Endothelial cell of umbilical vein (primary cell): Measurements from ENCODE around the gene SLC38A1. TPM values are rescaled to one million over a fixed set of nuclear protein-coding genes. Genes with fewer than 3 reads are reported as not detected.

Source experiments
- BruUV-seq: library from RNA; stranded (reverse); fragments of 400-500 nt; replicated peaks from 2 replicates; lab custom pipeline; 2021; lab: Mats Ljungman, UMichigan
- CTCF ChIA-PET: fragments of 300-600, 350-600 bp; sonication (Branson Sonifier 250); formaldehyde crosslinking; loops from one replicate; lab custom pipeline; 2021; ENCODE audit warnings: antibody characterized with exemption, inconsistent platforms; lab: Charles Lee
- POLR2A ChIA-PET: fragments of 300-600, 350-600 bp; sonication (Branson Sonifier 250); formaldehyde crosslinking; loops from one replicate; lab custom pipeline; 2021; ENCODE audit warnings: antibody characterized with exemption, inconsistent platforms; lab: Charles Lee
- DNase-seq: peaks from one replicate; pipeline ENCODE4 v3.0.0-alpha.2; 2011; ENCODE audit warnings: low read depth, low spot score
- FAIRE-seq: peaks from 2 replicates; lab custom pipeline; 2011; peaks lifted over from hg19 to GRCh38; lab: Jason Lieb, UNC
- H2AFZ ChIP-seq: 2 replicates; pipeline ENCODE4 v1.6.0; 2012; ENCODE audit warnings: low read depth, low read length, control low read depth, inconsistent platforms
- H3K27ac ChIP-seq: 2 replicates; pipeline ENCODE4 v1.5.1; 2011; ENCODE audit warnings: low read depth, mild to moderate bottlenecking, control low read depth, low read length, moderate library complexity; ENCODE audit not compliant: insufficient read depth
- H3K27me3 ChIP-seq, 2 experiments: 2 replicates each; pipeline versions ENCODE4 v1.6.0 to v1.6.1; 2011; ENCODE audit warnings: low read length in 2 of 2, mixed read lengths in 1 of 2; ENCODE audit not compliant: control insufficient read depth in 2 of 2, insufficient read depth in 2 of 2
- H3K36me3 ChIP-seq, 2 experiments: 2 replicates in 1 of 2; 3 replicates in 1 of 2; pipeline ENCODE4 v1.5.1; 2011; ENCODE audit warnings: low read length in 2 of 2, mild to moderate bottlenecking in 1 of 2, moderate library complexity in 1 of 2; ENCODE audit not compliant: control insufficient read depth in 2 of 2, insufficient read depth in 2 of 2; ENCODE audit errors: extremely low read depth in 1 of 2
- H3K4me1 ChIP-seq: 3 replicates; pipeline ENCODE4 v1.5.1; 2011; ENCODE audit warnings: mild to moderate bottlenecking, low read length; ENCODE audit not compliant: control insufficient read depth, insufficient read depth; ENCODE audit errors: extremely low read depth
- H3K4me2 ChIP-seq: 2 replicates; pipeline ENCODE4 v1.6.1; 2011; ENCODE audit warnings: low read length, control low read depth, mixed read lengths; ENCODE audit not compliant: insufficient read depth
- H3K4me3 ChIP-seq, 3 experiments: fragments of 200-600 bp in 1 of 3; sonication (generic), shearing (Covaris generic) in 1 of 3; replicated peaks in 1 of 3; 2 replicates each; pipeline ENCODE4 v1.5.1; 2011 to 2016; ENCODE audit warnings: control low read depth in 3 of 3, low read length in 3 of 3, mild to moderate bottlenecking in 2 of 3, inconsistent platforms in 1 of 3, low read depth in 1 of 3, moderate library complexity in 1 of 3; ENCODE audit not compliant: insufficient read depth in 1 of 3
- H3K79me2 ChIP-seq: 2 replicates; pipeline ENCODE4 v1.6.0; 2012; ENCODE audit warnings: low read length, inconsistent platforms; ENCODE audit not compliant: control insufficient read depth, insufficient read depth
- H3K9ac ChIP-seq: replicated peaks from 2 replicates; pipeline ENCODE3; 2011; ENCODE audit warnings: low read length, control low read depth; ENCODE audit not compliant: insufficient read depth; ENCODE audit errors: extremely low read depth
- H3K9me1 ChIP-seq: replicated peaks from 3 replicates; pipeline ENCODE4 v1.6.0; 2011; ENCODE audit warnings: mild to moderate bottlenecking, low read length; ENCODE audit not compliant: control insufficient read depth, insufficient read depth; ENCODE audit errors: extremely low read depth
- H3K9me3 ChIP-seq: replicated peaks from 2 replicates; pipeline ENCODE4 v1.5.1; 2012; ENCODE audit warnings: low read length, inconsistent platforms; ENCODE audit not compliant: control insufficient read depth, insufficient read depth
- H4K20me1 ChIP-seq: replicated peaks from 2 replicates; pipeline ENCODE3; 2011; ENCODE audit warnings: mild to moderate bottlenecking, low read length; ENCODE audit not compliant: control insufficient read depth, insufficient read depth; ENCODE audit errors: extremely low read depth
- EZH2 ChIP-seq: IDR thresholded peaks from 2 replicates; pipeline ENCODE4 v1.6.1; 2012; ENCODE audit warnings: borderline replicate concordance, low read depth, mild to moderate bottlenecking, moderate library complexity, low read length, inconsistent platforms; ENCODE audit not compliant: severe bottlenecking
- FOS ChIP-seq: IDR thresholded peaks from 2 replicates; pipeline ENCODE4 v1.6.1; 2011; ENCODE audit warnings: mild to moderate bottlenecking, low read length, moderate library complexity, borderline replicate concordance; ENCODE audit not compliant: insufficient read depth
- GATA2 ChIP-seq: IDR thresholded peaks from 2 replicates; pipeline ENCODE4 v1.7.0; 2011; ENCODE audit warnings: low read depth, mild to moderate bottlenecking, moderate library complexity, mixed read lengths, low read length; ENCODE audit not compliant: insufficient read length, insufficient read depth
- JUN ChIP-seq: IDR thresholded peaks from 2 replicates; pipeline ENCODE4 v1.6.1; 2011; ENCODE audit warnings: borderline replicate concordance, low read depth; ENCODE audit not compliant: insufficient read length, insufficient read depth
- MYC ChIP-seq: IDR thresholded peaks from one replicate; pipeline ENCODE4 v1.6.1; 2011; ENCODE audit warnings: mild to moderate bottlenecking, low read depth, low read length
- POLR2A ChIP-seq: IDR thresholded peaks from 2 replicates; pipeline ENCODE4 v1.6.1; 2012; ENCODE audit warnings: low read depth, mild to moderate bottlenecking, control low read depth, low read length
- POLR2AphosphoS5 ChIP-seq: IDR thresholded peaks from 2 replicates; pipeline ENCODE4 v1.6.1; 2012; ENCODE audit warnings: low read depth, mild to moderate bottlenecking, control low read depth, low read length, moderate library complexity; ENCODE audit not compliant: insufficient read depth
- dilution Hi-C: fragments of 300-500 bp; cut with MboI; formaldehyde crosslinking; loops from one replicate; pipeline ENCODE4 v1.15.0; 2019; ENCODE audit warnings: low sequenced_read_pairs; ENCODE audit not compliant: extremely low pct_ligation_motif_present
- intact Hi-C: fragments of 100-400 bp; cut with micrococcal nuclease; formaldehyde crosslinking; loops from one replicate; pipeline ENCODE4 v1.10.0; 2022
- polyA plus RNA-seq, 4 experiments: library from polyadenylated mRNA; depleted of rRNA in 3 of 4; stranded (reverse) in 3 of 4; unstranded in 1 of 4; fragments of >200 nt; gene quantifications; 2 replicates each; pipeline versions ENCODE4 v1.2.1 to v1.2.3, GENCODE V29; 2011 to 2012; ENCODE audit warnings: missing spikeins in 1 of 4
- total RNA-seq: library from RNA; stranded (reverse); gene quantifications from 2 replicates; pipeline ENCODE4 v1.2.3, GENCODE V29; 2021
- TF ChIP-seq, protein P1 (sequence below): IDR thresholded peaks from 2 replicates; pipeline ENCODE4 v1.6.1; 2011; ENCODE audit not compliant: insufficient read depth, insufficient read length
- TF ChIP-seq, protein P2 (sequence below), 2 donors: IDR thresholded peaks; 1 replicate in 1 of 2; 2 replicates in 1 of 2; pipeline ENCODE4 v1.5.1; 2011; ENCODE audit warnings: low read length in 2 of 2, mild to moderate bottlenecking in 2 of 2, moderate library complexity in 2 of 2, control low read depth in 1 of 2, inconsistent platforms in 1 of 2, low read depth in 1 of 2; ENCODE audit not compliant: insufficient read depth in 1 of 2; ENCODE audit errors: extremely low read depth in 1 of 2

Gene SLC38A1
- total and polyA plus RNA-seq, 2 donors (not counting 3 experiments of a cell fraction or from before 2014, with no cell fraction given), result 23.6 to 86.4 TPM

DNA sequence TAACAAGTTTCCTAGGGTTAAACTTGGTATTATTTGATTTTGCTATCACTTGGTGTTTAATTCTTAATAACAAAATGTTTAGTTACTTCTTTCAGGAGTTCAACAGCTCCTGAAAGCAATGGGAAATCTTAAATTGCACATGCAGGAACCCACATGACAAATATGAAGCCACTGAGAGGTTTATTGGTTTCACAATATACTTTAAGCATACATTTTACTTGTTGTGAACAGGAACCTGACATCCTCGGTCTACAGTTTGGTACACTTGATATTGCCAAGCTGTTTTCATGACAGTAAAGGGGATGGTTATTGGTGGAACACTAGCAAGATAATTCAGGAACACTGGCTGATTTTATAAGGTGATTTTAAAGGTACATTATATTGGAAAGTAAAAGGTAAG lies 46.2 kb downstream of the SLC38A1 start:
- Histone ChIP-seq H3K36me3 (peaks cover 0 to 6% of the 10 kb centered on the region in 2 experiments), H3K9ac (no peak overlapping the region), H3K9me1 (no peaks in the 10 kb centered on the region), H3K79me2 (peaks cover 43% of the 10 kb centered on the region), H3K4me1 (peaks cover 49% of the 10 kb centered on the region), H3K27ac (no peak overlapping the region), H3K4me3 (no peak overlapping the region), H4K20me1 (no peaks in the 10 kb centered on the region), H3K9me3 (no peaks in the 10 kb centered on the region), H3K4me2 (peak overlapping the region; percentile 75), H2AFZ (no peak overlapping the region), H3K27me3 (no peaks in the 10 kb centered on the region)
- ChIA-PET POLR2A (no interaction called here), CTCF (interaction anchor here (1.3 to 1.9 kb wide), 3 partner anchors 40 to 799 kb away, joined by 3 to 5 read pairs (median 4); no protein-coding TSS in a partner anchor)
- TF ChIP-seq EZH2, result no peak
- no peak for TF ChIP-seq POLR2A
- TF ChIP-seq, protein P1, sequence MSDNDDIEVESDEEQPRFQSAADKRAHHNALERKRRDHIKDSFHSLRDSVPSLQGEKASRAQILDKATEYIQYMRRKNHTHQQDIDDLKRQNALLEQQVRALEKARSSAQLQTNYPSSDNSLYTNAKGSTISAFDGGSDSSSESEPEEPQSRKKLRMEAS, result no peak
- TF ChIP-seq, protein P2, sequence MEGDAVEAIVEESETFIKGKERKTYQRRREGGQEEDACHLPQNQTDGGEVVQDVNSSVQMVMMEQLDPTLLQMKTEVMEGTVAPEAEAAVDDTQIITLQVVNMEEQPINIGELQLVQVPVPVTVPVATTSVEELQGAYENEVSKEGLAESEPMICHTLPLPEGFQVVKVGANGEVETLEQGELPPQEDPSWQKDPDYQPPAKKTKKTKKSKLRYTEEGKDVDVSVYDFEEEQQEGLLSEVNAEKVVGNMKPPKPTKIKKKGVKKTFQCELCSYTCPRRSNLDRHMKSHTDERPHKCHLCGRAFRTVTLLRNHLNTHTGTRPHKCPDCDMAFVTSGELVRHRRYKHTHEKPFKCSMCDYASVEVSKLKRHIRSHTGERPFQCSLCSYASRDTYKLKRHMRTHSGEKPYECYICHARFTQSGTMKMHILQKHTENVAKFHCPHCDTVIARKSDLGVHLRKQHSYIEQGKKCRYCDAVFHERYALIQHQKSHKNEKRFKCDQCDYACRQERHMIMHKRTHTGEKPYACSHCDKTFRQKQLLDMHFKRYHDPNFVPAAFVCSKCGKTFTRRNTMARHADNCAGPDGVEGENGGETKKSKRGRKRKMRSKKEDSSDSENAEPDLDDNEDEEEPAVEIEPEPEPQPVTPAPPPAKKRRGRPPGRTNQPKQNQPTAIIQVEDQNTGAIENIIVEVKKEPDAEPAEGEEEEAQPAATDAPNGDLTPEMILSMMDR (IDR thresholded peaks at IDR 0.05; ENCODE audit: extremely low read depth in 1 of 2, insufficient read depth in 1 of 2, low read depth in 1 of 2, low read length in 2 of 2), result no peak
- no peak for TF ChIP-seq FOS
- TF ChIP-seq POLR2AphosphoS5, result no peak
- no peak for TF ChIP-seq GATA2
- TF ChIP-seq MYC, result no peak
- TF ChIP-seq JUN, result no peak
- dilution Hi-C loops, result no loop called here
- FAIRE-seq, result no peak
- BruUV-seq, result no TSS peak
- intact Hi-C loops, result loop anchor here (5.0 kb wide), 3 partner anchors 80 to 210 kb away; no protein-coding TSS in a partner anchor
- DNase-seq, result no peak
